H1 (cell line): ENCODE data around the gene CCR3. TPM values are rescaled to one million over a fixed set of nuclear protein-coding genes. Genes with fewer than 3 reads are reported as not detected.

Experiments
- CTCF ChIA-PET: fragments of 300-600 bp; sonication (Branson Sonifier 250); formaldehyde crosslinking; loops from one replicate; lab custom pipeline; 2021; ENCODE audit not compliant: partially characterized antibody; lab: Charles Lee
- POLR2A ChIA-PET: fragments of 300-600 bp; sonication (Branson Sonifier 250); formaldehyde crosslinking; loops from one replicate; lab custom pipeline; 2021; ENCODE audit warnings: inconsistent platforms; ENCODE audit not compliant: partially characterized antibody; lab: Charles Lee
- DNase-seq, 2 experiments: peaks; one replicate each; pipeline versions ENCODE4 v3.0.0 to v3.0.0-alpha.2; 2010 to 2022; ENCODE audit warnings: low spot score in 2 of 2, low read depth in 1 of 2, mixed read lengths in 1 of 2
- FAIRE-seq: peaks from 2 replicates; lab custom pipeline; 2011; peaks lifted over from hg19 to GRCh38; lab: Jason Lieb, UNC
- H2AFZ ChIP-seq: 2 replicates; pipeline ENCODE4 v1.8.1; 2012; ENCODE audit warnings: low read length, inconsistent platforms
- H2AK5ac ChIP-seq: 2 replicates; pipeline ENCODE4 v1.6.1; 2013; ENCODE audit warnings: low read depth, low read length
- H2BK120ac ChIP-seq: replicated peaks from 2 replicates; pipeline ENCODE3; 2013; ENCODE audit warnings: low read depth, low read length, inconsistent platforms
- H2BK12ac ChIP-seq: 2 replicates; pipeline ENCODE4 v1.6.1; 2013; ENCODE audit warnings: low read depth, low read length
- H2BK15ac ChIP-seq: 2 replicates; pipeline ENCODE4 v1.6.1; 2013; ENCODE audit warnings: low read length
- H2BK20ac ChIP-seq: 2 replicates; pipeline ENCODE4 v1.6.1; 2013; ENCODE audit warnings: low read length
- H2BK5ac ChIP-seq: 2 replicates; pipeline ENCODE4 v1.6.1; 2013; ENCODE audit warnings: low read depth, low read length
- H3K14ac ChIP-seq: 2 replicates; pipeline ENCODE4 v1.6.1; 2013; ENCODE audit warnings: inconsistent platforms; ENCODE audit not compliant: insufficient read length
- H3K18ac ChIP-seq: 2 replicates; pipeline ENCODE4 v1.6.1; 2013; ENCODE audit warnings: low read length; ENCODE audit errors: extremely low read depth
- H3K23ac ChIP-seq: 2 replicates; pipeline ENCODE4 v1.6.1; 2013; ENCODE audit warnings: inconsistent platforms; ENCODE audit not compliant: insufficient read length
- H3K23me2 ChIP-seq: 2 replicates; pipeline ENCODE4 v1.6.1; 2013; ENCODE audit warnings: low read depth, low read length
- H3K27ac ChIP-seq: 2 replicates; pipeline ENCODE4 v1.6.1; 2011; ENCODE audit warnings: low read depth, low read length, inconsistent platforms
- H3K27me3 ChIP-seq, 4 experiments: replicated peaks in 1 of 4; 1 replicate in 1 of 4; 2 replicates in 3 of 4; pipeline versions ENCODE4 v1.6.1 to v1.8.1; 2011 to 2013; ENCODE audit warnings: low read length in 3 of 4, mild to moderate bottlenecking in 3 of 4, inconsistent platforms in 2 of 4, mixed read lengths in 2 of 4, moderate library complexity in 1 of 4; ENCODE audit not compliant: control insufficient read depth in 3 of 4, insufficient read depth in 3 of 4; ENCODE audit errors: extremely low read depth in 1 of 4
- H3K36me3 ChIP-seq, 4 experiments: 2 replicates each; pipeline versions ENCODE4 v1.6.1 to v1.8.1; 2011 to 2013; ENCODE audit warnings: mild to moderate bottlenecking in 4 of 4, low read length in 3 of 4, moderate library complexity in 2 of 4, control low read depth in 1 of 4, inconsistent platforms in 1 of 4; ENCODE audit not compliant: insufficient read depth in 4 of 4, control insufficient read depth in 2 of 4
- H3K4ac ChIP-seq: replicated peaks from 2 replicates; pipeline ENCODE3; 2013; ENCODE audit warnings: low read length, low read depth, mixed read lengths, inconsistent platforms; ENCODE audit not compliant: insufficient read length
- H3K4me1 ChIP-seq, 4 experiments: replicated peaks in 1 of 4; 1 replicate in 1 of 4; 2 replicates in 3 of 4; pipeline versions ENCODE4 v1.6.1 to v1.8.1; 2011 to 2013; ENCODE audit warnings: low read length in 3 of 4, inconsistent platforms in 2 of 4, mixed read lengths in 1 of 4; ENCODE audit not compliant: insufficient read depth in 4 of 4, control insufficient read depth in 3 of 4
- H3K4me2 ChIP-seq, 2 experiments: 2 replicates each; pipeline versions ENCODE4 v1.6.1 to v1.8.1; 2011 to 2013; ENCODE audit warnings: low read depth in 2 of 2, low read length in 2 of 2, control low read depth in 1 of 2, inconsistent platforms in 1 of 2, mild to moderate bottlenecking in 1 of 2; ENCODE audit not compliant: insufficient read depth in 1 of 2
- H3K4me3 ChIP-seq, 4 experiments: fragments of 200-600, 300-600 bp in 1 of 4; sonication (generic), shearing (Covaris generic), sonication (Bioruptor Twin) in 1 of 4; 2 replicates each; pipeline versions ENCODE4 v1.5.1 to v1.8.1; 2011 to 2016; ENCODE audit warnings: low read length in 4 of 4, low read depth in 3 of 4, control low read depth in 2 of 4, inconsistent platforms in 2 of 4, mild to moderate bottlenecking in 2 of 4, mixed read lengths in 1 of 4, moderate library complexity in 1 of 4; ENCODE audit not compliant: insufficient read depth in 2 of 4; ENCODE audit errors: extremely low read depth in 1 of 4
- H3K56ac ChIP-seq: replicated peaks from 2 replicates; pipeline ENCODE3; 2013; ENCODE audit warnings: low read depth, mild to moderate bottlenecking, mixed read lengths, low read length, inconsistent platforms; ENCODE audit not compliant: insufficient read length
- H3K79me1 ChIP-seq: 2 replicates; pipeline ENCODE4 v1.6.1; 2013; ENCODE audit warnings: low read depth, low read length, control low read depth
- H3K79me2 ChIP-seq, 2 experiments: 2 replicates each; pipeline versions ENCODE4 v1.6.1 to v1.8.1; 2012 to 2013; ENCODE audit warnings: low read length in 2 of 2, mild to moderate bottlenecking in 2 of 2, inconsistent platforms in 1 of 2; ENCODE audit not compliant: insufficient read depth in 2 of 2, control insufficient read depth in 1 of 2
- H3K9ac ChIP-seq, 4 experiments: replicated peaks in 1 of 4; 1 replicate in 1 of 4; 2 replicates in 3 of 4; pipeline versions ENCODE4 v1.6.1 to v1.8.1; 2011 to 2013; ENCODE audit warnings: low read depth in 3 of 4, low read length in 3 of 4, control low read depth in 2 of 4, mild to moderate bottlenecking in 2 of 4, moderate library complexity in 2 of 4, inconsistent platforms in 1 of 4; ENCODE audit errors: extremely low read depth in 1 of 4
- H3K9me3 ChIP-seq, 2 experiments: 2 replicates each; pipeline versions ENCODE4 v1.6.1 to v1.8.1; 2012 to 2013; ENCODE audit warnings: mild to moderate bottlenecking in 2 of 2, moderate library complexity in 2 of 2, control low read depth in 1 of 2, inconsistent platforms in 1 of 2, low read depth in 1 of 2, low read length in 1 of 2, mixed read lengths in 1 of 2; ENCODE audit not compliant: insufficient read depth in 2 of 2
- H4K20me1 ChIP-seq, 2 experiments: replicated peaks in 1 of 2; 2 replicates each; pipeline versions ENCODE3 to v1.8.1; 2011 to 2013; ENCODE audit warnings: inconsistent platforms in 2 of 2, low read length in 2 of 2, mild to moderate bottlenecking in 1 of 2; ENCODE audit not compliant: insufficient read depth in 2 of 2, control insufficient read depth in 1 of 2
- H4K5ac ChIP-seq: 2 replicates; pipeline ENCODE4 v1.6.1; 2013; ENCODE audit warnings: low read length, low read depth, mixed read lengths, inconsistent platforms; ENCODE audit not compliant: insufficient read length
- H4K8ac ChIP-seq: 2 replicates; pipeline ENCODE4 v1.8.0; 2013; ENCODE audit warnings: mild to moderate bottlenecking, moderate library complexity, low read length, inconsistent platforms; ENCODE audit not compliant: insufficient read depth; ENCODE audit errors: extremely low read depth
- H4K91ac ChIP-seq: replicated peaks from 2 replicates; pipeline ENCODE3; 2013; ENCODE audit warnings: low read length, mixed read lengths, inconsistent platforms; ENCODE audit not compliant: insufficient read length
- BRCA1 ChIP-seq: IDR thresholded peaks from 2 replicates; pipeline ENCODE4 v1.6.1; 2012; ENCODE audit warnings: low read depth, low read length, improper control_type of control experiment
- CBX5 ChIP-seq: fragments of 300-800, 300-1000 bp; sonication (generic); IDR thresholded peaks from 2 replicates; pipeline ENCODE4 v1.7.1; 2016; ENCODE audit warnings: antibody characterized with exemption, low read length, low read depth
- CREB1 ChIP-seq: IDR thresholded peaks from 2 replicates; pipeline ENCODE4 v1.6.1; 2012; ENCODE audit warnings: inconsistent platforms
- CTBP2 ChIP-seq: IDR thresholded peaks from 2 replicates; pipeline ENCODE4 v1.7.0; 2011; ENCODE audit warnings: borderline replicate concordance, mild to moderate bottlenecking, moderate library complexity, mixed read lengths, low read length; ENCODE audit not compliant: insufficient read depth, insufficient read length
- HDAC2 ChIP-seq, 2 experiments: fragments of 300-600 bp in 1 of 2; sonication (generic) in 1 of 2; IDR thresholded peaks; 2 replicates each; pipeline ENCODE4 v1.6.1; 2011 to 2012; ENCODE audit warnings: low read depth in 2 of 2, low read length in 2 of 2, mild to moderate bottlenecking in 2 of 2, moderate library complexity in 2 of 2, borderline replicate concordance in 1 of 2, inconsistent platforms in 1 of 2
- JUND ChIP-seq: IDR thresholded peaks from 2 replicates; pipeline ENCODE4 v1.6.1; 2011; ENCODE audit warnings: mild to moderate bottlenecking, improper control_type of control experiment, low read length
- KDM5A ChIP-seq: fragments of 200-600 bp; IDR thresholded peaks from 2 replicates; pipeline ENCODE4 v1.7.1; 2012; ENCODE audit warnings: mild to moderate bottlenecking, low read length, inconsistent platforms, mixed read lengths
- NANOG ChIP-seq: IDR thresholded peaks from 2 replicates; pipeline ENCODE4 v1.6.1; 2011; ENCODE audit warnings: low read length, low read depth, mild to moderate bottlenecking, inconsistent platforms; ENCODE audit not compliant: insufficient read depth, poor library complexity, severe bottlenecking
- RNF2 ChIP-seq: fragments of 200-900, 300-1000 bp; sonication (generic); IDR thresholded peaks from 2 replicates; pipeline ENCODE4 v1.7.1; 2016; ENCODE audit warnings: borderline replicate concordance, low read depth, mild to moderate bottlenecking, antibody characterized with exemption, low read length; ENCODE audit not compliant: poor library complexity, severe bottlenecking; ENCODE audit errors: missing control alignments
- SIN3A ChIP-seq, 2 experiments: IDR thresholded peaks in 1 of 2; conservative IDR thresholded peaks in 1 of 2; 2 replicates each; pipeline ENCODE4 v1.6.1; 2011 to 2012; ENCODE audit warnings: low read length in 2 of 2, improper control_type of control experiment in 1 of 2, low read depth in 1 of 2, mild to moderate bottlenecking in 1 of 2
- SIX5 ChIP-seq: IDR thresholded peaks from 2 replicates; pipeline ENCODE4 v1.6.1; 2011; ENCODE audit warnings: mild to moderate bottlenecking, low read depth, low read length
- SP1 ChIP-seq: IDR thresholded peaks from 2 replicates; pipeline ENCODE4 v1.6.1; 2011; ENCODE audit warnings: low read depth, low read length
- TBP ChIP-seq: IDR thresholded peaks from 2 replicates; pipeline ENCODE4 v1.6.1; 2011; ENCODE audit warnings: low read depth, low read length, improper control_type of control experiment
- TCF12 ChIP-seq: IDR thresholded peaks from 2 replicates; pipeline ENCODE4 v1.6.1; 2011; ENCODE audit warnings: low read depth, mild to moderate bottlenecking, low read length
- WGBS, 2 experiments: shearing (Covaris generic) in 1 of 2; methylation state at CpG; one replicate each; pipeline versions ENCODE4 v1.1.6 to v1.1.7; 2013 to 2015; ENCODE audit warnings: low lambda C conversion rate in 2 of 2, mixed read lengths in 2 of 2, inconsistent platforms in 1 of 2, low coverage in 1 of 2, missing lambda C conversion rate in 1 of 2; ENCODE audit not compliant: insufficient replicate concordance in 2 of 2, insufficient coverage in 1 of 2, insufficient read length in 1 of 2; ENCODE audit errors: extremely low coverage in 1 of 2, missing lambda C conversion rate in 1 of 2; 5-methylcytosine and 5-hydroxymethylcytosine counted together
- polyA plus RNA-seq, 7 experiments: library from polyadenylated mRNA; depleted of rRNA in 3 of 7; stranded (reverse) in 5 of 7; unstranded in 2 of 7; fragments of >200 nt in 5 of 7; fragments of 200-250 nt in 2 of 7; gene quantifications; 1 replicate in 5 of 7; 2 replicates in 1 of 7; 4 replicates in 1 of 7; pipeline versions ENCODE4 v1.2.1 to v1.2.3, GENCODE V29; 2011 to 2013; ENCODE audit warnings: missing spikeins in 2 of 7, mixed read lengths in 2 of 7
- total RNA-seq: library from RNA; stranded (reverse); fragmentation: NEBNext Ultra II Directional; extraction: Animal tissue kit (Norgen Biotek cat#: 25700); gene quantifications from 2 replicates; pipeline ENCODE4 v1.2.1, GENCODE V29; 2021

CCR3 gene
- total and polyA plus RNA-seq, 2 of the 8 experiments (the other 6 are each of a cell fraction or from before 2014, with no cell fraction given), result not detected

GRCh38 chr3:46281551-46281950 is 39.3 kb downstream of the CCR3 start:
- H2BK5ac ChIP-seq, result no peak overlapping the region
- WGBS, 2 experiments, result 89% methylated on average over 1 of the region's 1 CpG; no CpG with 5 or more reads in 1 of the 2 experiments
- H3K56ac ChIP-seq, result no peak overlapping the region
- no peak overlapping the region for H3K23ac ChIP-seq
- no peaks in the 10 kb centered on the region for H3K79me2 ChIP-seq
- no peak overlapping the region for H3K4me2 ChIP-seq
- no peak overlapping the region for H3K27ac ChIP-seq
- no peak overlapping the region for H3K14ac ChIP-seq
- no peak overlapping the region for H3K18ac ChIP-seq
- H3K23me2 ChIP-seq, result no peaks in the 10 kb centered on the region
- DNase-seq (no peak), FAIRE-seq (no peak)
- H2BK15ac ChIP-seq, result no peak overlapping the region
- no peak overlapping the region for H2AK5ac ChIP-seq
- no peak overlapping the region for H3K4ac ChIP-seq
- H4K91ac ChIP-seq, result no peak overlapping the region
- no peak overlapping the region for H2BK12ac ChIP-seq
- H4K8ac ChIP-seq, result no peak overlapping the region
- no peaks in the 10 kb centered on the region for H3K79me1 ChIP-seq
- H4K5ac ChIP-seq, result no peak overlapping the region
- H3K9me3 ChIP-seq, result peaks cover 9 to 12% of the 10 kb centered on the region in 2 experiments
- H2AFZ ChIP-seq, result 0 out of 2 replicates have a peak overlapping the region, but pooled peaks have one; percentile 21
- no peak overlapping the region for H3K9ac ChIP-seq
- CTCF ChIA-PET, result interaction anchor here (0.6 kb wide), 2 partner anchors 195 to 213 kb away, joined by 3 read pairs; no protein-coding TSS in a partner anchor
- no peak overlapping the region for H3K4me3 ChIP-seq
- no peak overlapping the region for H2BK120ac ChIP-seq
- H3K27me3 ChIP-seq, result no peaks in the 10 kb centered on the region
- POLR2A ChIA-PET, result no interaction called here
- H2BK20ac ChIP-seq, result no peak overlapping the region
- H3K4me1 ChIP-seq, result no peaks in the 10 kb centered on the region
- H3K36me3 ChIP-seq, result no peaks in the 10 kb centered on the region; a peak in 1 of 8 replicates
- no peaks in the 10 kb centered on the region for H4K20me1 ChIP-seq
- TF ChIP-seq CREB1 (no peak), SP1 (no peak), HDAC2 (IDR thresholded peaks at IDR 0.05; ENCODE audit: borderline replicate concordance in 1 of 2, low read depth in 2 of 2, low read length in 2 of 2) (no peak), SIN3A (conservative IDR thresholded peaks at IDR 0.05 in 1 of 2, IDR thresholded peaks at IDR 0.05 in 1 of 2; ENCODE audit: low read depth in 1 of 2, low read length in 2 of 2) (no peak), CTBP2 (no peak), BRCA1 (no peak), RNF2 (no peak), KDM5A (no peak), SIX5 (no peak), NANOG (no peak), TBP (no peak), CBX5 (no peak), TCF12 (no peak), JUND (no peak)
